GM19238 (cell line): ENCODE results near the gene RAP1GAP.
"Not testable (repeated sequence)": the region's sequence is repeated elsewhere in the genome, so short reads cannot be mapped to it uniquely, and the experiment has no call there.

Source experiments
- DNase-seq: peaks from one replicate; pipeline ENCODE4 v3.0.0; 2011; ENCODE audit warnings: low spot score; ENCODE audit not compliant: insufficient read length

RAP1GAP gene

GRCh38 chr1:21644348-21644747, 24.8 kb downstream of the RAP1GAP start:
- DNase-seq, result no peak

- DNase-seq, result no peak
Measured at GRCh38 chr1:21643624-21644023, 25.5 kb downstream of the RAP1GAP start.

- DNase-seq, result no peak
Measured at GRCh38 chr1:21641967-21642739, 27.0 kb downstream of the RAP1GAP start.

- DNase-seq, result no peak
Measured at GRCh38 chr1:21641537-21641936, 27.6 kb downstream of the RAP1GAP start.

GRCh38 chr1:21641076-21641475, 28.1 kb downstream of the RAP1GAP start:
- DNase-seq, result no peak

- DNase-seq, result no peak
Measured at GRCh38 chr1:21640653-21641052, 28.5 kb downstream of the RAP1GAP start.

- no peak for DNase-seq
Measured at GRCh38 chr1:21639594-21640041, 29.5 kb downstream of the RAP1GAP start.

GRCh38 chr1:21638531-21639341, 30.4 kb downstream of the RAP1GAP start:
- no peak for DNase-seq

- no peak for DNase-seq
Measured at GRCh38 chr1:21637514-21637913, 31.6 kb downstream of the RAP1GAP start.

GRCh38 chr1:21636029-21636428, 33.1 kb downstream of the RAP1GAP start:
- DNase-seq, result no peak

- no peak for DNase-seq
Measured at GRCh38 chr1:21634806-21635535, 34.2 kb downstream of the RAP1GAP start.

- no peak for DNase-seq
Measured at GRCh38 chr1:21633992-21634805, 35.0 kb downstream of the RAP1GAP start.

- DNase-seq, result no peak
Measured at GRCh38 chr1:21633141-21633755, 35.9 kb downstream of the RAP1GAP start.

- DNase-seq, result no peak
Measured at GRCh38 chr1:21631944-21632887, 36.9 kb downstream of the RAP1GAP start.

GRCh38 chr1:21631590-21631943, 37.6 kb downstream of the RAP1GAP start:
- not testable (repeated sequence) for DNase-seq

GRCh38 chr1:21630571-21631343, 38.4 kb downstream of the RAP1GAP start:
- no peak for DNase-seq

- no peak for DNase-seq
Measured at GRCh38 chr1:21629971-21630370, 39.2 kb downstream of the RAP1GAP start.

- no peak for DNase-seq
Measured at GRCh38 chr1:21628798-21629393, 40.3 kb downstream of the RAP1GAP start.
